Measurements from ENCODE around the gene NRP1.

GRCh38 chr10:33129141-33129995 is 205.1 kb downstream of the NRP1 start:
- TF ChIP-seq CTCF (IDR thresholded peaks at IDR 0.05 in 4 of 5, conservative IDR thresholded peaks at IDR 0.05 in 1 of 5) (no peak), POLR2A (IDR thresholded peaks at IDR 0.05) (no peak)
